Measurements from ENCODE around the gene SH3RF3.

GRCh38 chr2:109398366-109399015 is 269.5 kb downstream of the SH3RF3 start:
- TF ChIP-seq, protein P1, sequence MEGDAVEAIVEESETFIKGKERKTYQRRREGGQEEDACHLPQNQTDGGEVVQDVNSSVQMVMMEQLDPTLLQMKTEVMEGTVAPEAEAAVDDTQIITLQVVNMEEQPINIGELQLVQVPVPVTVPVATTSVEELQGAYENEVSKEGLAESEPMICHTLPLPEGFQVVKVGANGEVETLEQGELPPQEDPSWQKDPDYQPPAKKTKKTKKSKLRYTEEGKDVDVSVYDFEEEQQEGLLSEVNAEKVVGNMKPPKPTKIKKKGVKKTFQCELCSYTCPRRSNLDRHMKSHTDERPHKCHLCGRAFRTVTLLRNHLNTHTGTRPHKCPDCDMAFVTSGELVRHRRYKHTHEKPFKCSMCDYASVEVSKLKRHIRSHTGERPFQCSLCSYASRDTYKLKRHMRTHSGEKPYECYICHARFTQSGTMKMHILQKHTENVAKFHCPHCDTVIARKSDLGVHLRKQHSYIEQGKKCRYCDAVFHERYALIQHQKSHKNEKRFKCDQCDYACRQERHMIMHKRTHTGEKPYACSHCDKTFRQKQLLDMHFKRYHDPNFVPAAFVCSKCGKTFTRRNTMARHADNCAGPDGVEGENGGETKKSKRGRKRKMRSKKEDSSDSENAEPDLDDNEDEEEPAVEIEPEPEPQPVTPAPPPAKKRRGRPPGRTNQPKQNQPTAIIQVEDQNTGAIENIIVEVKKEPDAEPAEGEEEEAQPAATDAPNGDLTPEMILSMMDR (IDR thresholded peaks at IDR 0.05) = no peak
- TF ChIP-seq SIN3A (IDR thresholded peaks at IDR 0.05; ENCODE audit: borderline replicate concordance, insufficient read depth, low read depth, low read length) = no peak
- no peak for TF ChIP-seq POLR2AphosphoS5 (IDR thresholded peaks at IDR 0.05; ENCODE audit: low read depth, low read length)
- no peak for TF ChIP-seq TCF7L2 (IDR thresholded peaks at IDR 0.05; ENCODE audit: low read depth, low read length)
- TF ChIP-seq REST (IDR thresholded peaks at IDR 0.05; ENCODE audit: insufficient read depth in 1 of 2, low read depth in 2 of 2, low read length in 1 of 2) = no peak

Data from Panc1 (cell line).